MM.1S (cell line): ENCODE results near the gene RBFOX2.

Experiments used
- EZH2 ChIP-seq: fragments of 300-600 bp; sonication (generic); optimal IDR thresholded peaks from 2 replicates; pipeline ENCODE3; 2017; ENCODE audit warnings: low read depth, mild to moderate bottlenecking, antibody characterized with exemption, low read length, mixed read lengths
- TF ChIP-seq, protein P1 (sequence below): fragments of 300-600 bp; sonication (generic); IDR thresholded peaks from 2 replicates; pipeline ENCODE4 v1.5.1; 2016; ENCODE audit warnings: antibody characterized with exemption, low read length, mixed read lengths

DNA sequence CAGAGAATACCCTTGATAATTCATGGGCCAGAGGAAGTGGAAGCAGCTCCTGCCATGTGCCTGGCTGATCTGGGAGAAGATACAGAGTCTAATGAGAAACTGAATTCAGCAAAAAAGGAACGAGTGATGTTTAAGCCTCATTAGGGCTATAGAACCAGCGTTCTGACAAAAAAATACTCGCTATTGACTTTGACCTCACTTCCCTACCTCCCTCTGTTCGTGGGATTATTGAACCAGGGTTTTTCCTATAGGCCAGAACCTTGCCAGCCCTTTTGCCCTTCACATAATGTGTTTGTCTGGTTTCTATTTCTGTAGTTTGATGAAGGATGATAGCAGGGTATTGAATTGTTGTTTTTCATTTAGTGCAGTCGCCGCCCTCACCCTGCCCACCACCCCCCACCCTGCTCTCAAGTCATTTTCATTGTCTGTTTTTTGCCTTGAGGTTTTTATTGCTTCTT is 7.6 kb upstream of the RBFOX2 start:
- no peak for TF ChIP-seq EZH2
- TF ChIP-seq, protein P1, sequence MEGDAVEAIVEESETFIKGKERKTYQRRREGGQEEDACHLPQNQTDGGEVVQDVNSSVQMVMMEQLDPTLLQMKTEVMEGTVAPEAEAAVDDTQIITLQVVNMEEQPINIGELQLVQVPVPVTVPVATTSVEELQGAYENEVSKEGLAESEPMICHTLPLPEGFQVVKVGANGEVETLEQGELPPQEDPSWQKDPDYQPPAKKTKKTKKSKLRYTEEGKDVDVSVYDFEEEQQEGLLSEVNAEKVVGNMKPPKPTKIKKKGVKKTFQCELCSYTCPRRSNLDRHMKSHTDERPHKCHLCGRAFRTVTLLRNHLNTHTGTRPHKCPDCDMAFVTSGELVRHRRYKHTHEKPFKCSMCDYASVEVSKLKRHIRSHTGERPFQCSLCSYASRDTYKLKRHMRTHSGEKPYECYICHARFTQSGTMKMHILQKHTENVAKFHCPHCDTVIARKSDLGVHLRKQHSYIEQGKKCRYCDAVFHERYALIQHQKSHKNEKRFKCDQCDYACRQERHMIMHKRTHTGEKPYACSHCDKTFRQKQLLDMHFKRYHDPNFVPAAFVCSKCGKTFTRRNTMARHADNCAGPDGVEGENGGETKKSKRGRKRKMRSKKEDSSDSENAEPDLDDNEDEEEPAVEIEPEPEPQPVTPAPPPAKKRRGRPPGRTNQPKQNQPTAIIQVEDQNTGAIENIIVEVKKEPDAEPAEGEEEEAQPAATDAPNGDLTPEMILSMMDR = no peak
